PC-9 (cell line): Measurements from ENCODE around the gene GRM1. TPM values are rescaled to one million over a fixed set of nuclear protein-coding genes. Genes with fewer than 3 reads are reported as not detected.

Experiments
- BruUV-seq: library from RNA; stranded (reverse); fragments of 400-500 nt; replicated peaks from 2 replicates; lab custom pipeline; 2021; lab: Mats Ljungman, UMichigan
- CTCF ChIA-PET: fragments of 300-600 bp; sonication (Branson Sonifier 250); formaldehyde crosslinking; loops from one replicate; lab custom pipeline; 2022; ENCODE audit warnings: antibody characterized with exemption; lab: Charles Lee
- POLR2A ChIA-PET: fragments of 300-600 bp; sonication (Branson Sonifier 250); formaldehyde crosslinking; loops from one replicate; lab custom pipeline; 2022; ENCODE audit warnings: antibody characterized with exemption; ENCODE audit not compliant: unreplicated experiment; lab: Charles Lee
- DNase-seq, 2 experiments: peaks; one replicate each; pipeline versions ENCODE4 v3.0.0 to v3.0.0-alpha.2; 2015 to 2022; ENCODE audit warnings: mixed read lengths in 1 of 2
- H2AFZ ChIP-seq: fragments of 200-600 bp; sonication (generic); 2 replicates; pipeline ENCODE4 v1.8.1; 2017; ENCODE audit warnings: antibody characterized with exemption
- H3F3A ChIP-seq: fragments of 200-600 bp; sonication (generic); 2 replicates; pipeline ENCODE4 v1.8.1; 2017; ENCODE audit warnings: antibody characterized with exemption, mild to moderate bottlenecking, low read depth; ENCODE audit not compliant: insufficient read depth
- H3K27ac ChIP-seq: fragments of 200-600 bp; sonication (generic); 2 replicates; pipeline ENCODE4 v1.6.1; 2016; ENCODE audit warnings: mixed run types
- H3K27me3 ChIP-seq: fragments of 200-600 bp; sonication (generic); 2 replicates; pipeline ENCODE4 v1.6.1; 2016; ENCODE audit warnings: low read depth, mixed run types; ENCODE audit not compliant: insufficient read depth
- H3K36me3 ChIP-seq: fragments of 200-600 bp; sonication (generic); 2 replicates; pipeline ENCODE4 v1.6.1; 2016; ENCODE audit warnings: low read depth, mixed run types
- H3K4me1 ChIP-seq: fragments of 200-600 bp; sonication (generic); replicated peaks from 2 replicates; pipeline ENCODE4 v1.6.1; 2016; ENCODE audit warnings: mixed run types; ENCODE audit not compliant: insufficient read depth
- H3K4me2 ChIP-seq: fragments of 200-600 bp; sonication (generic); 2 replicates; pipeline ENCODE4 v1.6.1; 2017; ENCODE audit warnings: mixed run types
- H3K4me3 ChIP-seq: fragments of 200-600 bp; sonication (generic); 2 replicates; pipeline ENCODE4 v1.6.1; 2016; ENCODE audit warnings: mixed run types
- H3K79me2 ChIP-seq: fragments of 200-600 bp; sonication (generic); 2 replicates; pipeline ENCODE4 v1.6.1; 2017; ENCODE audit warnings: low read depth, mixed run types
- H3K9me2 ChIP-seq: fragments of 200-600 bp; sonication (generic); 2 replicates; pipeline ENCODE4 v1.8.1; 2017; ENCODE audit warnings: mild to moderate bottlenecking; ENCODE audit not compliant: insufficient read depth
- H3K9me3 ChIP-seq: fragments of 200-600 bp; sonication (generic); 2 replicates; pipeline ENCODE4 v1.8.1; 2016; ENCODE audit warnings: low read depth; ENCODE audit not compliant: insufficient read depth
- H4K20me1 ChIP-seq: fragments of 200-600 bp; sonication (generic); 2 replicates; pipeline ENCODE4 v1.8.1; 2017; ENCODE audit not compliant: insufficient read depth
- CTCF ChIP-seq: fragments of 200-600 bp; sonication (generic); conservative IDR thresholded peaks from 2 replicates; pipeline ENCODE4 v1.6.1; 2017; ENCODE audit warnings: mixed run types, antibody characterized with exemption, mild to moderate bottlenecking, moderate library complexity
- EZH2 ChIP-seq: fragments of 200-600 bp; sonication (generic); IDR thresholded peaks from 2 replicates; pipeline ENCODE4 v1.8.0; 2017; ENCODE audit warnings: antibody characterized with exemption, low read depth
- intact Hi-C: fragments of 100-400 bp; cut with micrococcal nuclease; formaldehyde crosslinking; loops from one replicate; pipeline ENCODE4 v1.10.0; 2022; ENCODE audit not compliant: unreplicated experiment
- total RNA-seq: library from RNA; stranded (reverse); gene quantifications from 2 replicates; pipeline ENCODE4 v1.2.3, GENCODE V29; 2021

Gene GRM1
- total RNA-seq, 1 experiment from 2014 or later, result 0.26 TPM

GRCh38 chr6:146470091-146470770 is 441.4 kb downstream of the GRM1 start:
- H4K20me1 ChIP-seq, result no peaks in the 10 kb centered on the region
- no TSS peak for BruUV-seq
- POLR2A ChIA-PET, result interaction anchor here (0.5 kb wide), 1 partner anchor 1289 kb away, joined by 13 read pairs; no protein-coding TSS in a partner anchor
- CTCF ChIA-PET, result no interaction called here
- H3K4me3 ChIP-seq, result no peak overlapping the region
- no peak overlapping the region for H3K4me2 ChIP-seq
- H3F3A ChIP-seq, result no peaks in the 10 kb centered on the region
- H3K4me1 ChIP-seq, result 0 out of 2 replicates have a peak, but pooled peaks cover 4% of the 10 kb centered on the region
- no peaks in the 10 kb centered on the region; the same call in 1 of the 2 replicates for H3K9me3 ChIP-seq
- H3K36me3 ChIP-seq, result no peaks in the 10 kb centered on the region
- H3K27ac ChIP-seq, result no peak overlapping the region
- intact Hi-C loops, result no loop called here
- no peaks in the 10 kb centered on the region for H3K27me3 ChIP-seq
- no peak overlapping the region for H2AFZ ChIP-seq
- no peak for DNase-seq
- TF ChIP-seq CTCF (no peak), EZH2 (no peak)
- H3K79me2 ChIP-seq, result no peaks in the 10 kb centered on the region
- no peaks in the 10 kb centered on the region for H3K9me2 ChIP-seq

- CTCF ChIA-PET, result no interaction called here
- no peaks in the 10 kb centered on the region for H3K9me2 ChIP-seq
- H4K20me1 ChIP-seq, result no peaks in the 10 kb centered on the region
- TF ChIP-seq CTCF (no peak), EZH2 (no peak)
- no peaks in the 10 kb centered on the region for H3K36me3 ChIP-seq
- H3K27me3 ChIP-seq, result no peaks in the 10 kb centered on the region
- H3K4me1 ChIP-seq, result 0 out of 2 replicates have a peak, but pooled peaks cover 4% of the 10 kb centered on the region
- H3K79me2 ChIP-seq, result no peaks in the 10 kb centered on the region
- H3K9me3 ChIP-seq, result peaks cover 4% of the 10 kb centered on the region
- no TSS peak for BruUV-seq
- H3F3A ChIP-seq, result no peaks in the 10 kb centered on the region
- H3K4me2 ChIP-seq, result no peak overlapping the region
- POLR2A ChIA-PET, result no interaction called here
- intact Hi-C loops, result no loop called here
- H2AFZ ChIP-seq, result no peak overlapping the region
- no peak for DNase-seq
- no peak overlapping the region for H3K4me3 ChIP-seq
- no peak overlapping the region for H3K27ac ChIP-seq
These were observed 444.1 kb downstream of the GRM1 start for GRCh38 chr6:146472918-146473317.

GRCh38 chr6:146481527-146481926 is 452.7 kb downstream of the GRM1 start:
- H3K4me2 ChIP-seq, result no peak overlapping the region
- TF ChIP-seq CTCF (no peak), EZH2 (no peak)
- no peaks in the 10 kb centered on the region for H3K4me1 ChIP-seq
- no peak overlapping the region for H3K27ac ChIP-seq
- H3F3A ChIP-seq, result no peaks in the 10 kb centered on the region
- intact Hi-C loops, result no loop called here
- no TSS peak for BruUV-seq
- no peak overlapping the region for H3K4me3 ChIP-seq
- peaks cover 4% of the 10 kb centered on the region; the same call in 1 of the 2 replicates for H3K9me3 ChIP-seq
- ChIA-PET CTCF (no interaction called here), POLR2A (no interaction called here)
- no peak overlapping the region for H2AFZ ChIP-seq
- no peaks in the 10 kb centered on the region for H3K79me2 ChIP-seq
- no peak for DNase-seq
- no peaks in the 10 kb centered on the region for H3K36me3 ChIP-seq
- no peaks in the 10 kb centered on the region for H3K9me2 ChIP-seq
- no peaks in the 10 kb centered on the region for H4K20me1 ChIP-seq
- no peaks in the 10 kb centered on the region for H3K27me3 ChIP-seq
